Inflammatory macrophage treated with lipopolysaccharide for 1 hour (primary cell): ENCODE data around the gene P2RX5.

Experiments used
- DNase-seq, 2 donors: peaks; one replicate each; pipeline ENCODE4 v3.0.0-alpha.2; 2020 to 2022

Gene P2RX5

GRCh38 chr17:3655766-3656165, 40.2 kb downstream of the P2RX5 start:
- no peak for DNase-seq

GRCh38 chr17:3647769-3648555, 48.0 kb downstream of the P2RX5 start:
- peak; percentile 27 to 36 for DNase-seq

- no peak for DNase-seq
Measured at GRCh38 chr17:3647251-3647650, 48.7 kb downstream of the P2RX5 start.

- no peak for DNase-seq
Measured at GRCh38 chr17:3645310-3645709, 50.6 kb downstream of the P2RX5 start.

GRCh38 chr17:3643889-3644349, 52.0 kb downstream of the P2RX5 start:
- DNase-seq, result peak; percentile 25 to 67

GRCh38 chr17:3641717-3642486, 54.1 kb downstream of the P2RX5 start:
- no peak for DNase-seq

- DNase-seq, result no peak
Measured at GRCh38 chr17:3641014-3641413, 54.9 kb downstream of the P2RX5 start.

GRCh38 chr17:3639981-3640596, 55.9 kb downstream of the P2RX5 start:
- DNase-seq, result peak; percentile 71 to 87

GRCh38 chr17:3636908-3637373, 59.0 kb downstream of the P2RX5 start:
- DNase-seq, result no peak

- peak; percentile 97 for DNase-seq
Measured at GRCh38 chr17:3636154-3636907, 59.6 kb downstream of the P2RX5 start, which contains the start of the genes CTNS and SHPK. CTNS (plus strand) TSS chr17:3636760; CDS start chr17:3640207, 3,447 bp downstream. SHPK (minus strand) TSS chr17:3636250; CDS start chr17:3636219, 31 bp downstream.

- DNase-seq, result no peak
Measured at GRCh38 chr17:3635474-3636153, 60.3 kb downstream of the P2RX5 start.

- peak; percentile 30 to 60 for DNase-seq
Measured at GRCh38 chr17:3632287-3632686, 63.7 kb downstream of the P2RX5 start.

- peak in 1 of 2 donors; percentile 28 for DNase-seq
Measured at GRCh38 chr17:3630781-3631180, 65.2 kb downstream of the P2RX5 start.

GRCh38 chr17:3627769-3628167, 68.2 kb downstream of the P2RX5 start:
- DNase-seq, result no peak

- no peak for DNase-seq
Measured at GRCh38 chr17:3626831-3627768, 68.9 kb downstream of the P2RX5 start.
